Common myeloid progenitor, CD34-positive (primary cell): Measurements from ENCODE around the gene ANKRD28.
A peak's percentile ranks its signal among the peaks of the same experiment; 100 is the strongest.

Experiments used
- CTCF ChIA-PET: fragments of 350-600 bp; sonication (Branson Sonifier 250); formaldehyde crosslinking; loops from one replicate; lab custom pipeline; 2021; ENCODE audit warnings: antibody characterized with exemption; lab: Charles Lee
- POLR2A ChIA-PET: fragments of 350-600 bp; sonication (Branson Sonifier 250); formaldehyde crosslinking; loops from one replicate; lab custom pipeline; 2021; ENCODE audit warnings: antibody characterized with exemption; lab: Charles Lee
- DNase-seq, 3 donors: peaks; one replicate each; pipeline versions ENCODE4 v3.0.0 to v3.0.0-alpha.2; 2013
- H3K27ac ChIP-seq, 2 experiments: 1 replicate in 1 of 2; 2 replicates in 1 of 2; pipeline ENCODE4 v1.7.0; 2013; ENCODE audit warnings: inconsistent platforms in 2 of 2, low read length in 2 of 2, mild to moderate bottlenecking in 2 of 2, low read depth in 1 of 2, moderate library complexity in 1 of 2; ENCODE audit not compliant: severe bottlenecking in 2 of 2, insufficient read depth in 1 of 2, poor library complexity in 1 of 2
- H3K27me3 ChIP-seq, 5 experiments: replicated peaks in 2 of 5; 1 replicate in 3 of 5; 2 replicates in 2 of 5; pipeline versions ENCODE4 v1.6.1 to v1.7.0; 2013; ENCODE audit warnings: low read length in 4 of 5, mild to moderate bottlenecking in 2 of 5, moderate library complexity in 2 of 5, inconsistent platforms in 1 of 5; ENCODE audit not compliant: insufficient read depth in 5 of 5, control insufficient read depth in 4 of 5
- H3K36me3 ChIP-seq, 4 experiments: 1 replicate in 2 of 4; 2 replicates in 2 of 4; pipeline versions ENCODE4 v1.6.1 to v1.7.0; 2013; ENCODE audit warnings: low read length in 3 of 4, control low read depth in 1 of 4, mild to moderate bottlenecking in 1 of 4; ENCODE audit not compliant: control insufficient read depth in 4 of 4, insufficient read depth in 4 of 4
- H3K4me1 ChIP-seq, 4 experiments: 1 replicate in 3 of 4; 2 replicates in 1 of 4; pipeline versions ENCODE4 v1.6.1 to v1.7.1; 2013; ENCODE audit warnings: low read length in 3 of 4, mild to moderate bottlenecking in 3 of 4, control low read depth in 1 of 4, inconsistent platforms in 1 of 4, moderate library complexity in 1 of 4; ENCODE audit not compliant: control insufficient read depth in 4 of 4, insufficient read depth in 4 of 4; ENCODE audit errors: control extremely low read depth in 1 of 4
- H3K4me3 ChIP-seq, 7 experiments: 1 replicate in 4 of 7; 2 replicates in 3 of 7; pipeline versions ENCODE4 v1.5.1 to v1.7.0; 2013; ENCODE audit warnings: mild to moderate bottlenecking in 7 of 7, low read length in 6 of 7, moderate library complexity in 6 of 7, inconsistent platforms in 2 of 7, low read depth in 2 of 7, control low read depth in 1 of 7; ENCODE audit not compliant: insufficient read depth in 4 of 7, control insufficient read depth in 1 of 7; ENCODE audit errors: extremely low read depth in 1 of 7
- H3K9me3 ChIP-seq, 5 experiments: 1 replicate in 4 of 5; 2 replicates in 1 of 5; pipeline versions ENCODE4 v1.6.1 to v1.7.1; 2013; ENCODE audit warnings: low read length in 4 of 5, mild to moderate bottlenecking in 2 of 5, inconsistent platforms in 1 of 5, low read depth in 1 of 5, moderate library complexity in 1 of 5; ENCODE audit not compliant: control insufficient read depth in 4 of 5, insufficient read depth in 2 of 5; ENCODE audit errors: control extremely low read depth in 1 of 5
- WGBS: methylation state at CpG from one replicate; pipeline ENCODE4 v1.1.5; 2013; ENCODE audit not compliant: insufficient coverage; 5-methylcytosine and 5-hydroxymethylcytosine counted together

Gene ANKRD28

GRCh38 chr3:15726881-15727280 lies 70.9 kb downstream of the ANKRD28 start:
- Histone ChIP-seq H3K4me3 (no peak overlapping the region), H3K4me1 (no peaks in the 10 kb centered on the region), H3K9me3 (no peaks in the 10 kb centered on the region), H3K36me3 (peaks cover 38 to 94% (median 73%) of the 10 kb centered on the region in 4 experiments), H3K27me3 (no peaks in the 10 kb centered on the region), H3K27ac (no peak overlapping the region)
- ChIA-PET CTCF (interaction anchor here (1.1 kb wide), 1 partner anchor 96 kb away, joined by 4 read pairs; no protein-coding TSS in a partner anchor), POLR2A (no interaction called here)
- 82% methylated on average over 1 of the region's 2 CpGs for WGBS
- no peak for DNase-seq

- Histone ChIP-seq H3K27me3 (no peaks in the 10 kb centered on the region), H3K9me3 (no peaks in the 10 kb centered on the region), H3K4me3 (no peak overlapping the region), H3K27ac (no peak overlapping the region), H3K36me3 (peaks cover 36 to 94% (median 74%) of the 10 kb centered on the region in 4 experiments), H3K4me1 (no peaks in the 10 kb centered on the region)
- 88% methylated on average over 1 of the region's 2 CpGs for WGBS
- DNase-seq = no peak
- CTCF ChIA-PET = no interaction called here
- POLR2A ChIA-PET = interaction anchor here (0.5 kb wide), 1 partner anchor 96 kb away, joined by 3 read pairs; no protein-coding TSS in a partner anchor
These were observed 71.7 kb downstream of the ANKRD28 start for GRCh38 chr3:15726043-15726442.

GRCh38 chr3:15724446-15724845 lies 73.3 kb downstream of the ANKRD28 start:
- Histone ChIP-seq H3K4me3 (no peak overlapping the region), H3K27me3 (no peaks in the 10 kb centered on the region), H3K27ac (no peak overlapping the region), H3K9me3 (no peaks in the 10 kb centered on the region), H3K36me3 (peaks cover 35 to 94% (median 72%) of the 10 kb centered on the region in 4 experiments), H3K4me1 (no peaks in the 10 kb centered on the region)
- CTCF ChIA-PET = interaction anchor here (1.2 to 1.4 kb wide), 2 partner anchors 24 to 25 kb away, joined by 3 read pairs; no protein-coding TSS in a partner anchor
- no CpG with 5 or more reads among the region's 1 CpG for WGBS
- POLR2A ChIA-PET = interaction anchor here (0.6 kb wide), 1 partner anchor 535 kb away, joined by 3 read pairs; no protein-coding TSS in a partner anchor
- DNase-seq = no peak

GRCh38 chr3:15723624-15723884 lies 74.2 kb downstream of the ANKRD28 start:
- CTCF ChIA-PET = interaction anchor here (0.6 to 1.4 kb wide), 3 partner anchors 9 to 26 kb away, joined by 3 read pairs; no protein-coding TSS in a partner anchor

GRCh38 chr3:15722877-15723623 lies 74.7 kb downstream of the ANKRD28 start:
- Histone ChIP-seq H3K4me1 (no peaks in the 10 kb centered on the region), H3K27me3 (no peaks in the 10 kb centered on the region), H3K9me3 (no peaks in the 10 kb centered on the region), H3K27ac (peak overlapping the region in 1 of 2 experiments; percentile 17), H3K4me3 (no peak overlapping the region), H3K36me3 (peaks cover 33 to 93% (median 67%) of the 10 kb centered on the region in 4 experiments)
- CTCF ChIA-PET = interaction anchor here (0.6 to 1.5 kb wide), 4 partner anchors 10 to 27 kb away, joined by 3 to 5 read pairs (median 3); no protein-coding TSS in a partner anchor
- no peak for DNase-seq
- 100% methylated on average over 1 of the region's 3 CpGs for WGBS
- POLR2A ChIA-PET = no interaction called here

More at GRCh38 chr3:15723624-15723884, 74.2 kb downstream of the ANKRD28 start:
- DNase-seq = no peak
- Histone ChIP-seq H3K4me1 (no peaks in the 10 kb centered on the region), H3K27me3 (no peaks in the 10 kb centered on the region), H3K4me3 (no peak overlapping the region), H3K36me3 (peaks cover 32 to 93% (median 68%) of the 10 kb centered on the region in 4 experiments), H3K27ac (no peak overlapping the region), H3K9me3 (no peaks in the 10 kb centered on the region)
- POLR2A ChIA-PET = no interaction called here

- ChIA-PET POLR2A (no interaction called here), CTCF (interaction anchor here (0.7 kb wide), 1 partner anchor 120 kb away, joined by 3 read pairs; no protein-coding TSS in a partner anchor)
- DNase-seq = no peak
- Histone ChIP-seq H3K27ac (no peak overlapping the region), H3K4me1 (peaks cover 0 to 8% (median 4%) of the 10 kb centered on the region in 4 experiments), H3K4me3 (no peak overlapping the region), H3K9me3 (no peaks in the 10 kb centered on the region), H3K36me3 (peaks cover 20 to 83% (median 50%) of the 10 kb centered on the region in 4 experiments), H3K27me3 (no peaks in the 10 kb centered on the region)
- WGBS = no CpG with 5 or more reads among the region's 3 CpGs
These were observed 81.6 kb downstream of the ANKRD28 start for GRCh38 chr3:15716178-15716577.

- H3K27ac ChIP-seq = no peak overlapping the region
- ChIA-PET CTCF (no interaction called here), POLR2A (interaction anchor here (0.6 kb wide), 1 partner anchor 49 kb away, joined by 6 read pairs; no protein-coding TSS in a partner anchor)
- H3K4me3 ChIP-seq = no peak overlapping the region
- H3K27me3 ChIP-seq = no peaks in the 10 kb centered on the region
- peaks cover 21 to 84% (median 51%) of the 10 kb centered on the region in 4 experiments for H3K36me3 ChIP-seq
- H3K9me3 ChIP-seq = no peaks in the 10 kb centered on the region
- no peak for DNase-seq
- H3K4me1 ChIP-seq = peaks cover 0 to 8% (median 5%) of the 10 kb centered on the region in 4 experiments
- no CpG with 5 or more reads among the region's 4 CpGs for WGBS
These were observed 83.3 kb downstream of the ANKRD28 start for GRCh38 chr3:15714448-15714847.
